Urothelium cell line (cell line): Measurements from ENCODE around the gene CEP19.
A peak's percentile ranks its signal among the peaks of the same experiment; 100 is the strongest.

Experiments
- DNase-seq: peaks from one replicate; pipeline ENCODE4 v3.0.0; 2011; ENCODE audit warnings: low spot score, mixed read lengths
- FAIRE-seq: peaks from 2 replicates; lab custom pipeline; 2011; peaks lifted over from hg19 to GRCh38; lab: Jason Lieb, UNC

CEP19 gene

GRCh38 chr3:196712514-196713413 is 714 bp upstream of the CEP19 start:
- no peak for DNase-seq
- FAIRE-seq, result no peak

- no peak for FAIRE-seq
- no peak for DNase-seq
Measured at GRCh38 chr3:196708467-196708866, 3.6 kb downstream of the CEP19 start.

- FAIRE-seq (no peak), DNase-seq (no peak)
Measured at GRCh38 chr3:196707566-196707965, 4.5 kb downstream of the CEP19 start.

- no peak for DNase-seq
- no peak for FAIRE-seq
Measured at GRCh38 chr3:196706731-196707130, 5.3 kb downstream of the CEP19 start.

- FAIRE-seq (no peak), DNase-seq (no peak)
Measured at GRCh38 chr3:196706327-196706726, 5.7 kb downstream of the CEP19 start.

GRCh38 chr3:196700801-196701200 is 11.2 kb downstream of the CEP19 start:
- FAIRE-seq (no peak), DNase-seq (no peak)

- DNase-seq (no peak), FAIRE-seq (no peak)
Measured at GRCh38 chr3:196699749-196700148, 12.3 kb downstream of the CEP19 start.

- DNase-seq (no peak), FAIRE-seq (no peak)
Measured at GRCh38 chr3:196697270-196697669, 14.8 kb downstream of the CEP19 start.

- DNase-seq, result no peak
- no peak for FAIRE-seq
Measured at GRCh38 chr3:196695849-196696226, 16.2 kb downstream of the CEP19 start.

- FAIRE-seq, result peak; percentile 93
- no peak for DNase-seq
Measured at GRCh38 chr3:196694941-196695848, 16.9 kb downstream of the CEP19 start.

- DNase-seq (no peak), FAIRE-seq (no peak)
Measured at GRCh38 chr3:196694202-196694638, 17.8 kb downstream of the CEP19 start.

- FAIRE-seq, result no peak
- no peak for DNase-seq
Measured at GRCh38 chr3:196691386-196691785, 20.7 kb downstream of the CEP19 start.

GRCh38 chr3:196689941-196690660 is 21.9 kb downstream of the CEP19 start:
- DNase-seq, result no peak
- no peak for FAIRE-seq

GRCh38 chr3:196688349-196688748 is 23.7 kb downstream of the CEP19 start:
- FAIRE-seq (no peak), DNase-seq (no peak)

GRCh38 chr3:196686436-196686835 is 25.6 kb downstream of the CEP19 start:
- FAIRE-seq (no peak), DNase-seq (no peak)

GRCh38 chr3:196684548-196685407 is 27.3 kb downstream of the CEP19 start:
- FAIRE-seq, result no peak
- DNase-seq, result peak; percentile 60

- FAIRE-seq (no peak), DNase-seq (no peak)
Measured at GRCh38 chr3:196677931-196678330, 34.1 kb downstream of the CEP19 start.

GRCh38 chr3:196677353-196677752 is 34.7 kb downstream of the CEP19 start:
- DNase-seq, result no peak

GRCh38 chr3:196673632-196674031 is 38.4 kb downstream of the CEP19 start:
- FAIRE-seq (no peak), DNase-seq (no peak)

More at GRCh38 chr3:196677353-196677752, 34.7 kb downstream of the CEP19 start:
- FAIRE-seq, result no peak

GRCh38 chr3:196670339-196670738 is 41.7 kb downstream of the CEP19 start:
- no peak for FAIRE-seq
- DNase-seq, result no peak
